Neural cell (in vitro differentiated cells): ENCODE measurements around the gene S1PR2. TPM values are rescaled to one million over a fixed set of nuclear protein-coding genes. Genes with fewer than 3 reads are reported as not detected.

Experiments used
- H2AFZ ChIP-seq: fragments of 200-600, 300-800 bp; sonication (generic), shearing (Covaris generic); 2 replicates; pipeline ENCODE4 v1.6.0; 2014; ENCODE audit warnings: low read depth, mild to moderate bottlenecking, antibody characterized with exemption, low read length, moderate library complexity
- H3F3A ChIP-seq: fragments of 200-600 bp; shearing (Covaris generic); 2 replicates; pipeline ENCODE4 v1.6.1; 2016; ENCODE audit warnings: mild to moderate bottlenecking, moderate library complexity, mixed read lengths, antibody characterized with exemption, low read length; ENCODE audit not compliant: insufficient read depth, poor library complexity, severe bottlenecking
- H3K27ac ChIP-seq: fragments of 200-600, 300-800 bp; sonication (generic), shearing (Covaris generic); 2 replicates; pipeline ENCODE4 v1.5.1; 2014; ENCODE audit warnings: mild to moderate bottlenecking, low read length, moderate library complexity
- H3K27me3 ChIP-seq: fragments of 300-800, 200-600 bp; sonication (generic), shearing (Covaris generic); 2 replicates; pipeline ENCODE4 v1.6.0; 2014; ENCODE audit warnings: mild to moderate bottlenecking, low read depth, low read length, moderate library complexity; ENCODE audit not compliant: insufficient read depth
- H3K36me3 ChIP-seq: fragments of 300-800, 200-600 bp; sonication (generic), shearing (Covaris generic); 2 replicates; pipeline ENCODE4 v1.5.1; 2014; ENCODE audit warnings: mild to moderate bottlenecking, antibody characterized with exemption, low read length, moderate library complexity; ENCODE audit not compliant: insufficient read depth
- H3K4me2 ChIP-seq: fragments of 300-800, 200-600 bp; sonication (generic), shearing (Covaris generic); 2 replicates; pipeline ENCODE4 v1.6.0; 2014; ENCODE audit warnings: mild to moderate bottlenecking, low read length
- H3K4me3 ChIP-seq: fragments of 300-800, 200-600 bp; sonication (generic), shearing (Covaris generic); 2 replicates; pipeline ENCODE4 v1.5.1; 2014; ENCODE audit warnings: mild to moderate bottlenecking, low read length, moderate library complexity
- H3K79me2 ChIP-seq: fragments of 200-600 bp; shearing (Covaris generic); replicated peaks from 2 replicates; pipeline ENCODE4 v1.6.0; 2014; ENCODE audit warnings: mild to moderate bottlenecking, low read length, moderate library complexity; ENCODE audit not compliant: insufficient read depth
- H3K9ac ChIP-seq: fragments of 300-800, 200-600 bp; sonication (generic), shearing (Covaris generic); 2 replicates; pipeline ENCODE4 v1.6.1; 2016; ENCODE audit warnings: mild to moderate bottlenecking, low read length, mixed read lengths
- H3K9me2 ChIP-seq: fragments of 200-600 bp; shearing (Covaris generic); 2 replicates; pipeline ENCODE4 v1.6.1; 2016; ENCODE audit warnings: mild to moderate bottlenecking, low read length, mixed read lengths; ENCODE audit not compliant: insufficient read depth
- H3K9me3 ChIP-seq: fragments of 200-600, 300-800 bp; sonication (generic), shearing (Covaris generic); 2 replicates; pipeline ENCODE4 v1.6.1; 2016; ENCODE audit warnings: mild to moderate bottlenecking, mixed run types, low read length, moderate library complexity, mixed read lengths
- H4K20me1 ChIP-seq: fragments of 200-600 bp; shearing (Covaris generic); 2 replicates; pipeline ENCODE4 v1.6.1; 2016; ENCODE audit warnings: mild to moderate bottlenecking, mixed run types; ENCODE audit not compliant: insufficient read depth
- CTCF ChIP-seq: fragments of 450-650 bp; IDR thresholded peaks from 2 replicates; pipeline ENCODE4 v1.5.1; 2014; ENCODE audit warnings: antibody characterized with exemption, mild to moderate bottlenecking, moderate library complexity; ENCODE audit not compliant: poor library complexity, severe bottlenecking
- EP300 ChIP-seq: fragments of 450-650 bp; conservative IDR thresholded peaks from 2 replicates; pipeline ENCODE4 v1.6.1; 2014; ENCODE audit warnings: antibody characterized with exemption, mild to moderate bottlenecking, moderate library complexity; ENCODE audit not compliant: poor library complexity, severe bottlenecking
- EZH2 ChIP-seq: fragments of 200-600, 300-800 bp; shearing (Covaris generic), sonication (generic); IDR thresholded peaks from 2 replicates; pipeline ENCODE4 v1.6.1; 2014; ENCODE audit warnings: antibody characterized with exemption, low read length, borderline replicate concordance, mild to moderate bottlenecking; ENCODE audit not compliant: insufficient read depth, poor library complexity, severe bottlenecking
- MXI1 ChIP-seq: fragments of 450-650 bp; conservative IDR thresholded peaks from 2 replicates; pipeline ENCODE4 v1.6.1; 2014; ENCODE audit warnings: antibody characterized with exemption, mild to moderate bottlenecking; ENCODE audit not compliant: poor library complexity, severe bottlenecking
- POLR2AphosphoS5 ChIP-seq: IDR thresholded peaks from 2 replicates; pipeline ENCODE4 v1.6.1; 2012
- RAD21 ChIP-seq: fragments of 450-650 bp; conservative IDR thresholded peaks from 2 replicates; pipeline ENCODE4 v1.6.1; 2014; ENCODE audit warnings: antibody characterized with exemption, mild to moderate bottlenecking, moderate library complexity
- REST ChIP-seq: IDR thresholded peaks from 2 replicates; pipeline ENCODE4 v1.6.1; 2012; ENCODE audit warnings: borderline replicate concordance
- SMC3 ChIP-seq: fragments of 450-650 bp; conservative IDR thresholded peaks from 2 replicates; pipeline ENCODE4 v1.6.1; 2014; ENCODE audit warnings: antibody characterized with exemption, mild to moderate bottlenecking, moderate library complexity; ENCODE audit not compliant: poor library complexity
- TAF1 ChIP-seq: IDR thresholded peaks from 2 replicates; pipeline ENCODE4 v1.6.1; 2012; ENCODE audit warnings: low read depth
- polyA plus RNA-seq: library from polyadenylated mRNA; depleted of rRNA; stranded (reverse); fragments of >200 nt; gene quantifications from 2 replicates; pipeline ENCODE4 v1.2.3, GENCODE V29; 2014

The S1PR2 gene
- polyA plus RNA-seq, 1 donor from 2014 or later = 7.5 TPM

GRCh38 chr19:10268071-10268470 is 36.9 kb upstream of the S1PR2 start:
- Histone ChIP-seq H3K9me2 (no peaks in the 10 kb centered on the region), H4K20me1 (no peaks in the 10 kb centered on the region)
- no peak for TF ChIP-seq MXI1
- no peak for TF ChIP-seq SMC3
- TF ChIP-seq EP300 = no peak
- no peak for TF ChIP-seq REST
- no peak for TF ChIP-seq POLR2AphosphoS5
- TF ChIP-seq CTCF = no peak
- TF ChIP-seq EZH2 = no peak
- no peak for TF ChIP-seq TAF1
- TF ChIP-seq RAD21 = no peak

GRCh38 chr19:10266706-10267105 is 35.6 kb upstream of the S1PR2 start:
- H3K4me3 ChIP-seq = no peak overlapping the region
- H3K27ac ChIP-seq = no peak overlapping the region
- no peaks in the 10 kb centered on the region for H3K9me3 ChIP-seq
- peaks cover 29% of the 10 kb centered on the region for H3K27me3 ChIP-seq
- H3K9ac ChIP-seq = no peak overlapping the region
- H2AFZ ChIP-seq = no peak overlapping the region
- H4K20me1 ChIP-seq = no peaks in the 10 kb centered on the region
- no peak overlapping the region for H3K4me2 ChIP-seq
- no peaks in the 10 kb centered on the region for H3F3A ChIP-seq
- H3K9me2 ChIP-seq = no peaks in the 10 kb centered on the region
- H3K36me3 ChIP-seq = no peaks in the 10 kb centered on the region
- no peaks in the 10 kb centered on the region for H3K79me2 ChIP-seq
- TF ChIP-seq REST (no peak), EP300 (no peak), TAF1 (no peak), RAD21 (no peak), MXI1 (no peak), EZH2 (no peak)

More at GRCh38 chr19:10268071-10268470, 36.9 kb upstream of the S1PR2 start:
- Histone ChIP-seq H3K36me3 (no peaks in the 10 kb centered on the region), H3K79me2 (no peaks in the 10 kb centered on the region), H3K9me3 (no peaks in the 10 kb centered on the region), H3K9ac (no peak overlapping the region), H3K4me3 (no peak overlapping the region), H3K27me3 (peaks cover 39% of the 10 kb centered on the region), H3K27ac (no peak overlapping the region), H3K4me2 (no peak overlapping the region), H2AFZ (no peak overlapping the region), H3F3A (no peaks in the 10 kb centered on the region)
